KMS-11 (cell line): ENCODE measurements around the gene PPP1R1A.
A peak's percentile ranks its signal among the peaks of the same experiment; 100 is the strongest.

Experiments used
- H2AFZ ChIP-seq: fragments of 200-600 bp; sonication (generic); 2 replicates; pipeline ENCODE4 v1.6.1; 2016; ENCODE audit warnings: antibody characterized with exemption, mixed run types, low read depth
- H3K27ac ChIP-seq: fragments of 200-600 bp; sonication (generic); 2 replicates; pipeline ENCODE4 v1.6.1; 2016; ENCODE audit warnings: mild to moderate bottlenecking, mixed run types
- H3K27me3 ChIP-seq: fragments of 200-600 bp; sonication (generic); 2 replicates; pipeline ENCODE4 v1.6.1; 2017; ENCODE audit warnings: mild to moderate bottlenecking, low read depth, mixed run types, moderate library complexity; ENCODE audit not compliant: insufficient read depth
- H3K36me3 ChIP-seq: fragments of 200-600 bp; sonication (generic); 2 replicates; pipeline ENCODE4 v1.6.1; 2017; ENCODE audit warnings: mild to moderate bottlenecking, mixed run types; ENCODE audit not compliant: insufficient read depth
- H3K4me1 ChIP-seq: fragments of 200-600 bp; sonication (generic); 2 replicates; pipeline ENCODE4 v1.6.1; 2016; ENCODE audit warnings: mild to moderate bottlenecking, low read depth, mixed run types; ENCODE audit not compliant: poor library complexity, severe bottlenecking
- H3K4me2 ChIP-seq: fragments of 200-600 bp; sonication (generic); 2 replicates; pipeline ENCODE4 v1.7.0; 2016; ENCODE audit warnings: mild to moderate bottlenecking, mixed run types
- H3K4me3 ChIP-seq: fragments of 200-600 bp; sonication (generic); IDR thresholded peaks from 2 replicates; pipeline ENCODE4 v1.6.1; 2017; ENCODE audit warnings: low read depth, low read length, mixed read lengths; ENCODE audit not compliant: insufficient read depth
- H3K79me2 ChIP-seq: fragments of 200-600 bp; sonication (generic); 2 replicates; pipeline ENCODE4 v1.6.1; 2016; ENCODE audit warnings: low read depth, mixed run types; ENCODE audit not compliant: insufficient read depth
- H3K9ac ChIP-seq: fragments of 200-600 bp; sonication (generic); 2 replicates; pipeline ENCODE4 v1.6.1; 2016; ENCODE audit warnings: mild to moderate bottlenecking, mixed run types
- H4K20me1 ChIP-seq: fragments of 200-600 bp; sonication (generic); 2 replicates; pipeline ENCODE4 v1.6.1; 2016; ENCODE audit warnings: mild to moderate bottlenecking, mixed run types; ENCODE audit not compliant: insufficient read depth
- TF ChIP-seq, protein P1 (sequence below): fragments of 200-600 bp; sonication (generic); conservative IDR thresholded peaks from 2 replicates; pipeline ENCODE4 v1.6.1; 2017; ENCODE audit warnings: low read depth, mild to moderate bottlenecking, antibody characterized with exemption, low read length, moderate library complexity, mixed read lengths

Gene PPP1R1A

GRCh38 chr12:54624315-54625279 is 36.1 kb upstream of the PPP1R1A start:
- H3K79me2 ChIP-seq, result no peaks in the 10 kb centered on the region

GRCh38 chr12:54622463-54623183 is 34.2 kb upstream of the PPP1R1A start:
- no peaks in the 10 kb centered on the region for H3K79me2 ChIP-seq
- TF ChIP-seq, protein P1, sequence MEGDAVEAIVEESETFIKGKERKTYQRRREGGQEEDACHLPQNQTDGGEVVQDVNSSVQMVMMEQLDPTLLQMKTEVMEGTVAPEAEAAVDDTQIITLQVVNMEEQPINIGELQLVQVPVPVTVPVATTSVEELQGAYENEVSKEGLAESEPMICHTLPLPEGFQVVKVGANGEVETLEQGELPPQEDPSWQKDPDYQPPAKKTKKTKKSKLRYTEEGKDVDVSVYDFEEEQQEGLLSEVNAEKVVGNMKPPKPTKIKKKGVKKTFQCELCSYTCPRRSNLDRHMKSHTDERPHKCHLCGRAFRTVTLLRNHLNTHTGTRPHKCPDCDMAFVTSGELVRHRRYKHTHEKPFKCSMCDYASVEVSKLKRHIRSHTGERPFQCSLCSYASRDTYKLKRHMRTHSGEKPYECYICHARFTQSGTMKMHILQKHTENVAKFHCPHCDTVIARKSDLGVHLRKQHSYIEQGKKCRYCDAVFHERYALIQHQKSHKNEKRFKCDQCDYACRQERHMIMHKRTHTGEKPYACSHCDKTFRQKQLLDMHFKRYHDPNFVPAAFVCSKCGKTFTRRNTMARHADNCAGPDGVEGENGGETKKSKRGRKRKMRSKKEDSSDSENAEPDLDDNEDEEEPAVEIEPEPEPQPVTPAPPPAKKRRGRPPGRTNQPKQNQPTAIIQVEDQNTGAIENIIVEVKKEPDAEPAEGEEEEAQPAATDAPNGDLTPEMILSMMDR, result peak; percentile 79
- no peak overlapping the region for H3K9ac ChIP-seq
- no peak overlapping the region for H3K4me2 ChIP-seq
- no peaks in the 10 kb centered on the region for H3K36me3 ChIP-seq
- H3K4me3 ChIP-seq, result no peak overlapping the region
- H3K27me3 ChIP-seq, result no peaks in the 10 kb centered on the region
- no peaks in the 10 kb centered on the region for H3K4me1 ChIP-seq
- H3K27ac ChIP-seq, result no peak overlapping the region
- no peak overlapping the region for H2AFZ ChIP-seq
- H4K20me1 ChIP-seq, result no peaks in the 10 kb centered on the region

More at GRCh38 chr12:54624315-54625279, 36.1 kb upstream of the PPP1R1A start:
- H3K4me3 ChIP-seq, result no peak overlapping the region
- H3K36me3 ChIP-seq, result no peaks in the 10 kb centered on the region
- H3K27ac ChIP-seq, result no peak overlapping the region
- no peaks in the 10 kb centered on the region for H3K4me1 ChIP-seq
- no peak overlapping the region for H3K4me2 ChIP-seq
- H3K9ac ChIP-seq, result no peak overlapping the region
- H4K20me1 ChIP-seq, result no peaks in the 10 kb centered on the region
- TF ChIP-seq, protein P1, result no peak
- no peak overlapping the region for H2AFZ ChIP-seq
- H3K27me3 ChIP-seq, result no peaks in the 10 kb centered on the region

DNA sequence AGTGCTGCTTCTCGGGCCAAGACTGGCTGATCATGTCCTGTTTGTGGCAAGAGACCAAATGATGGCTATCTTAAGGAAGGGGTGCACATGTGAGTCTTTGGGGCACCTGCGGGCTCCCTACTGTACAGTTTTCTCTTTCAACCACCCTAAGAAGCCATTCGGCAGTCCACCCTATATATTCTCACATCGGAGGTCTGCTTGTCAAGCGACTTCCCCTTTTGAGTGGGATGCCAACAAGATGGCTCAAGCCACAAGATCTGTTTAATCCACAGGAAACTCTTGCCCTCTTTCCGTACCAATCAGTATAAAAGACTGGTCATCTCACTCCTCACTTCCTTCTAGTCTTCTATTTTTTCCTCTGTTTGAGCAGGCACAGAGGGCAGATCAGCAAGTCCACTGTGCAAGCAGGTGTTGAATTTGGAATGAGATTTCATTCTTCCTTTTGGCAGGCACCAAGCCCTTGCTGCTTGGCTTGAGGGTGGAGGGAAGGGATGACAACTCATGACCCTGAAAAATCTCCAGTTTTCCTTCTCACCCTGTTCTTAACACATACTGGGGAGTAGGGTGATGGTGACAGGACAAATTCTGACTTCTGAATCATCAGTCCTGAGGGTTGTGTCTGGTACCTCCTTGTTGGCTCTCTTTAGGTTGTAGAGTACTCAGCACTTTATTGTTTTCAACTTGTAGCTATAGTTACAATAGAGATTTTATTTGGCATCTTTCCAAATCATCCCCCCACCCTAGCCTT is 28.6 kb upstream of the PPP1R1A start:
- Histone ChIP-seq H3K36me3 (no peaks in the 10 kb centered on the region), H4K20me1 (no peaks in the 10 kb centered on the region), H3K27ac (no peak overlapping the region), H2AFZ (no peak overlapping the region), H3K4me2 (no peak overlapping the region), H3K4me3 (no peak overlapping the region), H3K79me2 (no peaks in the 10 kb centered on the region), H3K4me1 (no peaks in the 10 kb centered on the region), H3K9ac (no peak overlapping the region), H3K27me3 (no peaks in the 10 kb centered on the region)
- TF ChIP-seq, protein P1, result no peak

GRCh38 chr12:54612225-54612750 is 23.8 kb upstream of the PPP1R1A start:
- no peaks in the 10 kb centered on the region for H3K27me3 ChIP-seq
- H3K9ac ChIP-seq, result no peak overlapping the region
- H3K27ac ChIP-seq, result no peak overlapping the region
- no peaks in the 10 kb centered on the region for H3K36me3 ChIP-seq
- TF ChIP-seq, protein P1, result no peak
- H3K4me3 ChIP-seq, result no peak overlapping the region
- H3K4me2 ChIP-seq, result no peak overlapping the region
- no peaks in the 10 kb centered on the region for H4K20me1 ChIP-seq
- H3K79me2 ChIP-seq, result no peaks in the 10 kb centered on the region
- H3K4me1 ChIP-seq, result no peaks in the 10 kb centered on the region
- H2AFZ ChIP-seq, result no peak overlapping the region
